H1 (cell line): Measurements from ENCODE around the gene SYT13. TPM values are rescaled to one million over a fixed set of nuclear protein-coding genes. Genes with fewer than 3 reads are reported as not detected.

ENCODE experiments used
- CTCF ChIA-PET: fragments of 300-600 bp; sonication (Branson Sonifier 250); formaldehyde crosslinking; loops from one replicate; lab custom pipeline; 2021; ENCODE audit not compliant: partially characterized antibody; lab: Charles Lee
- POLR2A ChIA-PET: fragments of 300-600 bp; sonication (Branson Sonifier 250); formaldehyde crosslinking; loops from one replicate; lab custom pipeline; 2021; ENCODE audit warnings: inconsistent platforms; ENCODE audit not compliant: partially characterized antibody; lab: Charles Lee
- DNase-seq, 2 experiments: peaks; one replicate each; pipeline versions ENCODE4 v3.0.0 to v3.0.0-alpha.2; 2010 to 2022; ENCODE audit warnings: low spot score in 2 of 2, low read depth in 1 of 2, mixed read lengths in 1 of 2
- FAIRE-seq: peaks from 2 replicates; lab custom pipeline; 2011; peaks lifted over from hg19 to GRCh38; lab: Jason Lieb, UNC
- H2AFZ ChIP-seq: 2 replicates; pipeline ENCODE4 v1.8.1; 2012; ENCODE audit warnings: low read length, inconsistent platforms
- H2AK5ac ChIP-seq: 2 replicates; pipeline ENCODE4 v1.6.1; 2013; ENCODE audit warnings: low read depth, low read length
- H2BK120ac ChIP-seq: replicated peaks from 2 replicates; pipeline ENCODE3; 2013; ENCODE audit warnings: low read depth, low read length, inconsistent platforms
- H2BK12ac ChIP-seq: 2 replicates; pipeline ENCODE4 v1.6.1; 2013; ENCODE audit warnings: low read depth, low read length
- H2BK15ac ChIP-seq: 2 replicates; pipeline ENCODE4 v1.6.1; 2013; ENCODE audit warnings: low read length
- H2BK20ac ChIP-seq: 2 replicates; pipeline ENCODE4 v1.6.1; 2013; ENCODE audit warnings: low read length
- H2BK5ac ChIP-seq: 2 replicates; pipeline ENCODE4 v1.6.1; 2013; ENCODE audit warnings: low read depth, low read length
- H3K14ac ChIP-seq: 2 replicates; pipeline ENCODE4 v1.6.1; 2013; ENCODE audit warnings: inconsistent platforms; ENCODE audit not compliant: insufficient read length
- H3K18ac ChIP-seq: 2 replicates; pipeline ENCODE4 v1.6.1; 2013; ENCODE audit warnings: low read length; ENCODE audit errors: extremely low read depth
- H3K23ac ChIP-seq: 2 replicates; pipeline ENCODE4 v1.6.1; 2013; ENCODE audit warnings: inconsistent platforms; ENCODE audit not compliant: insufficient read length
- H3K23me2 ChIP-seq: 2 replicates; pipeline ENCODE4 v1.6.1; 2013; ENCODE audit warnings: low read depth, low read length
- H3K27ac ChIP-seq: 2 replicates; pipeline ENCODE4 v1.6.1; 2011; ENCODE audit warnings: low read depth, low read length, inconsistent platforms
- H3K27me3 ChIP-seq, 4 experiments: replicated peaks in 1 of 4; 1 replicate in 1 of 4; 2 replicates in 3 of 4; pipeline versions ENCODE4 v1.6.1 to v1.8.1; 2011 to 2013; ENCODE audit warnings: low read length in 3 of 4, mild to moderate bottlenecking in 3 of 4, inconsistent platforms in 2 of 4, mixed read lengths in 2 of 4, moderate library complexity in 1 of 4; ENCODE audit not compliant: control insufficient read depth in 3 of 4, insufficient read depth in 3 of 4; ENCODE audit errors: extremely low read depth in 1 of 4
- H3K36me3 ChIP-seq, 4 experiments: 2 replicates each; pipeline versions ENCODE4 v1.6.1 to v1.8.1; 2011 to 2013; ENCODE audit warnings: mild to moderate bottlenecking in 4 of 4, low read length in 3 of 4, moderate library complexity in 2 of 4, control low read depth in 1 of 4, inconsistent platforms in 1 of 4; ENCODE audit not compliant: insufficient read depth in 4 of 4, control insufficient read depth in 2 of 4
- H3K4ac ChIP-seq: replicated peaks from 2 replicates; pipeline ENCODE3; 2013; ENCODE audit warnings: low read length, low read depth, mixed read lengths, inconsistent platforms; ENCODE audit not compliant: insufficient read length
- H3K4me1 ChIP-seq, 4 experiments: replicated peaks in 1 of 4; 1 replicate in 1 of 4; 2 replicates in 3 of 4; pipeline versions ENCODE4 v1.6.1 to v1.8.1; 2011 to 2013; ENCODE audit warnings: low read length in 3 of 4, inconsistent platforms in 2 of 4, mixed read lengths in 1 of 4; ENCODE audit not compliant: insufficient read depth in 4 of 4, control insufficient read depth in 3 of 4
- H3K4me2 ChIP-seq, 2 experiments: 2 replicates each; pipeline versions ENCODE4 v1.6.1 to v1.8.1; 2011 to 2013; ENCODE audit warnings: low read depth in 2 of 2, low read length in 2 of 2, control low read depth in 1 of 2, inconsistent platforms in 1 of 2, mild to moderate bottlenecking in 1 of 2; ENCODE audit not compliant: insufficient read depth in 1 of 2
- H3K4me3 ChIP-seq, 4 experiments: fragments of 200-600, 300-600 bp in 1 of 4; sonication (generic), shearing (Covaris generic), sonication (Bioruptor Twin) in 1 of 4; 2 replicates each; pipeline versions ENCODE4 v1.5.1 to v1.8.1; 2011 to 2016; ENCODE audit warnings: low read length in 4 of 4, low read depth in 3 of 4, control low read depth in 2 of 4, inconsistent platforms in 2 of 4, mild to moderate bottlenecking in 2 of 4, mixed read lengths in 1 of 4, moderate library complexity in 1 of 4; ENCODE audit not compliant: insufficient read depth in 2 of 4; ENCODE audit errors: extremely low read depth in 1 of 4
- H3K56ac ChIP-seq: replicated peaks from 2 replicates; pipeline ENCODE3; 2013; ENCODE audit warnings: low read depth, mild to moderate bottlenecking, mixed read lengths, low read length, inconsistent platforms; ENCODE audit not compliant: insufficient read length
- H3K79me1 ChIP-seq: 2 replicates; pipeline ENCODE4 v1.6.1; 2013; ENCODE audit warnings: low read depth, low read length, control low read depth
- H3K79me2 ChIP-seq, 2 experiments: 2 replicates each; pipeline versions ENCODE4 v1.6.1 to v1.8.1; 2012 to 2013; ENCODE audit warnings: low read length in 2 of 2, mild to moderate bottlenecking in 2 of 2, inconsistent platforms in 1 of 2; ENCODE audit not compliant: insufficient read depth in 2 of 2, control insufficient read depth in 1 of 2
- H3K9ac ChIP-seq, 4 experiments: replicated peaks in 1 of 4; 1 replicate in 1 of 4; 2 replicates in 3 of 4; pipeline versions ENCODE4 v1.6.1 to v1.8.1; 2011 to 2013; ENCODE audit warnings: low read depth in 3 of 4, low read length in 3 of 4, control low read depth in 2 of 4, mild to moderate bottlenecking in 2 of 4, moderate library complexity in 2 of 4, inconsistent platforms in 1 of 4; ENCODE audit errors: extremely low read depth in 1 of 4
- H3K9me3 ChIP-seq, 2 experiments: 2 replicates each; pipeline versions ENCODE4 v1.6.1 to v1.8.1; 2012 to 2013; ENCODE audit warnings: mild to moderate bottlenecking in 2 of 2, moderate library complexity in 2 of 2, control low read depth in 1 of 2, inconsistent platforms in 1 of 2, low read depth in 1 of 2, low read length in 1 of 2, mixed read lengths in 1 of 2; ENCODE audit not compliant: insufficient read depth in 2 of 2
- H4K20me1 ChIP-seq, 2 experiments: replicated peaks in 1 of 2; 2 replicates each; pipeline versions ENCODE3 to v1.8.1; 2011 to 2013; ENCODE audit warnings: inconsistent platforms in 2 of 2, low read length in 2 of 2, mild to moderate bottlenecking in 1 of 2; ENCODE audit not compliant: insufficient read depth in 2 of 2, control insufficient read depth in 1 of 2
- H4K5ac ChIP-seq: 2 replicates; pipeline ENCODE4 v1.6.1; 2013; ENCODE audit warnings: low read length, low read depth, mixed read lengths, inconsistent platforms; ENCODE audit not compliant: insufficient read length
- H4K8ac ChIP-seq: 2 replicates; pipeline ENCODE4 v1.8.0; 2013; ENCODE audit warnings: mild to moderate bottlenecking, moderate library complexity, low read length, inconsistent platforms; ENCODE audit not compliant: insufficient read depth; ENCODE audit errors: extremely low read depth
- H4K91ac ChIP-seq: replicated peaks from 2 replicates; pipeline ENCODE3; 2013; ENCODE audit warnings: low read length, mixed read lengths, inconsistent platforms; ENCODE audit not compliant: insufficient read length
- BRCA1 ChIP-seq: IDR thresholded peaks from 2 replicates; pipeline ENCODE4 v1.6.1; 2012; ENCODE audit warnings: low read depth, low read length, improper control_type of control experiment
- CHD1 ChIP-seq: IDR thresholded peaks from 2 replicates; pipeline ENCODE4 v1.6.1; 2012; ENCODE audit warnings: low read depth, low read length, improper control_type of control experiment
- WGBS, 2 experiments: shearing (Covaris generic) in 1 of 2; methylation state at CpG; one replicate each; pipeline versions ENCODE4 v1.1.6 to v1.1.7; 2013 to 2015; ENCODE audit warnings: low lambda C conversion rate in 2 of 2, mixed read lengths in 2 of 2, inconsistent platforms in 1 of 2, low coverage in 1 of 2, missing lambda C conversion rate in 1 of 2; ENCODE audit not compliant: insufficient replicate concordance in 2 of 2, insufficient coverage in 1 of 2, insufficient read length in 1 of 2; ENCODE audit errors: extremely low coverage in 1 of 2, missing lambda C conversion rate in 1 of 2; 5-methylcytosine and 5-hydroxymethylcytosine counted together
- polyA plus RNA-seq, 7 experiments: library from polyadenylated mRNA; depleted of rRNA in 3 of 7; stranded (reverse) in 5 of 7; unstranded in 2 of 7; fragments of >200 nt in 5 of 7; fragments of 200-250 nt in 2 of 7; gene quantifications; 1 replicate in 5 of 7; 2 replicates in 1 of 7; 4 replicates in 1 of 7; pipeline versions ENCODE4 v1.2.1 to v1.2.3, GENCODE V29; 2011 to 2013; ENCODE audit warnings: missing spikeins in 2 of 7, mixed read lengths in 2 of 7
- total RNA-seq: library from RNA; stranded (reverse); fragmentation: NEBNext Ultra II Directional; extraction: Animal tissue kit (Norgen Biotek cat#: 25700); gene quantifications from 2 replicates; pipeline ENCODE4 v1.2.1, GENCODE V29; 2021

Gene SYT13
- total and polyA plus RNA-seq, 2 of the 8 experiments (the other 6 are each of a cell fraction or from before 2014, with no cell fraction given): 4.8 to 13.2 TPM

DNA sequence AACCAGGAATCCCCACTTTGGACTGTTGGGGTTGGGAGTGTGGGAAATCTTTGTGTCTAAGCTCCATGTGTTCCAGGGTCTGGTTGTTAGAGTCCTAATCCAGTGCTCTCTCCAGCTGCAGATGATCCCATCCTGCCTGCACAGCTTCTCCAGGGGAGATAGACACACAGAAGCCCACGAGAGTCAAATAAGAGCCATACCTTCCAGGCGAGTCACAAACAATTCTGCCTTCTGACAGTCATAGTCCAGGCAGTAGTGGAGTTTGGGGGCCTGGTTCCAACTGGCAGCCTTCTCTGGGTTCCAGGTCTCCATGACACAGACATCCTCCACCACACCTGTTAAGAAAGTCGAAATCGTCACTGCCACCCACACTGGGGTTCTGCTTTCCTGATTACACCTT lies 32.1 kb downstream of the SYT13 start:
- Histone ChIP-seq H2BK5ac (no peak overlapping the region), H2BK15ac (no peak overlapping the region), H3K79me2 (no peaks in the 10 kb centered on the region), H4K5ac (no peak overlapping the region), H3K4me3 (no peak overlapping the region), H2BK20ac (no peak overlapping the region), H3K23ac (no peak overlapping the region), H2AFZ (no peak overlapping the region), H4K91ac (no peak overlapping the region), H3K27me3 (no peaks in the 10 kb centered on the region), H4K8ac (no peak overlapping the region), H2BK120ac (no peak overlapping the region), H3K9ac (no peak overlapping the region), H3K18ac (no peak overlapping the region), H2AK5ac (no peak overlapping the region), H3K9me3 (no peaks in the 10 kb centered on the region), H2BK12ac (no peak overlapping the region), H3K36me3 (no peaks in the 10 kb centered on the region), H3K27ac (no peak overlapping the region), H3K4me2 (no peak overlapping the region), H4K20me1 (peaks cover 0 to 3% of the 10 kb centered on the region in 2 experiments), H3K56ac (no peak overlapping the region), H3K79me1 (no peaks in the 10 kb centered on the region; the same call in 1 of the 2 replicates), H3K4me1 (no peaks in the 10 kb centered on the region; a peak in 1 of 7 replicates), H3K14ac (no peak overlapping the region), H3K23me2 (no peaks in the 10 kb centered on the region), H3K4ac (no peak overlapping the region)
- CTCF ChIA-PET: interaction anchor here (0.6 to 5.5 kb wide), 11 partner anchors 11 to 319 kb away, joined by 3 to 64 read pairs (median 15); partner anchors contain the start of gene SYT13
- TF ChIP-seq CHD1 (no peak), BRCA1 (no peak)
- FAIRE-seq (no peak), DNase-seq (no peak)
- 79% methylated on average over 4 of the region's 4 CpGs; no CpG with 5 or more reads in 1 of the 2 experiments for WGBS, 2 experiments
- POLR2A ChIA-PET: no interaction called here
